Spleen (tissue), 11 donors: Measurements from ENCODE around the gene SNX10. TPM values are rescaled to one million over a fixed set of nuclear protein-coding genes. Genes with fewer than 3 reads are reported as not detected.

Source experiments
- DNase-seq: peaks from one replicate; pipeline ENCODE4 v3.0.0-alpha.2; 2020
- H3K27ac ChIP-seq, 8 donors: fragments of 200-600 bp; sonication (generic) in 7 of 8; 1 replicate in 4 of 8; 2 replicates in 4 of 8; pipeline versions ENCODE4 v1.5.0 to v1.8.0; 2016 to 2021; ENCODE audit warnings: inconsistent platforms in 4 of 8, mild to moderate bottlenecking in 4 of 8, moderate library complexity in 1 of 8
- H3K27me3 ChIP-seq, 7 donors: fragments of 200-600 bp; sonication (generic) in 6 of 7; replicated peaks in 1 of 7; 1 replicate in 4 of 7; 2 replicates in 3 of 7; pipeline versions ENCODE4 v1.5.0 to v1.8.0; 2016 to 2021; ENCODE audit warnings: inconsistent platforms in 3 of 7, mild to moderate bottlenecking in 1 of 7
- H3K36me3 ChIP-seq, 6 donors: fragments of 200-600 bp; sonication (generic) in 5 of 6; 1 replicate in 4 of 6; 2 replicates in 2 of 6; pipeline versions ENCODE4 v1.5.0 to v1.8.0; 2016 to 2021; ENCODE audit warnings: inconsistent platforms in 2 of 6
- H3K4me1 ChIP-seq, 6 donors: fragments of 200-600 bp; sonication (generic) in 5 of 6; 1 replicate in 3 of 6; 2 replicates in 3 of 6; pipeline versions ENCODE4 v1.5.0 to v1.8.0; 2016 to 2021; ENCODE audit warnings: inconsistent platforms in 3 of 6
- H3K4me3 ChIP-seq, 8 donors: fragments of 200-600 bp; sonication (generic) in 7 of 8; 1 replicate in 4 of 8; 2 replicates in 4 of 8; pipeline versions ENCODE4 v1.5.0 to v1.8.0; 2016 to 2021; ENCODE audit warnings: inconsistent platforms in 4 of 8, mild to moderate bottlenecking in 4 of 8, moderate library complexity in 2 of 8
- H3K9me3 ChIP-seq, 8 donors: fragments of 200-600 bp; sonication (generic) in 7 of 8; 1 replicate in 4 of 8; 2 replicates in 4 of 8; pipeline versions ENCODE4 v1.5.0 to v1.8.0; 2016 to 2021; ENCODE audit warnings: inconsistent platforms in 4 of 8
- CTCF ChIP-seq, 11 experiments: fragments of 200-600 bp in 7 of 11; fragments of 450-650 bp in 4 of 11; sonication (generic) in 4 of 11; IDR thresholded peaks in 8 of 11; conservative IDR thresholded peaks in 3 of 11; 1 replicate in 7 of 11; 2 replicates in 4 of 11; pipeline versions ENCODE4 v1.4.0 to v1.8.0; 2016 to 2021; ENCODE audit warnings: antibody characterized with exemption in 11 of 11, inconsistent platforms in 4 of 11, mild to moderate bottlenecking in 1 of 11
- POLR2A ChIP-seq, 3 donors: fragments of 450-650 bp; IDR thresholded peaks; one replicate each; pipeline ENCODE4 v1.5.1; 2017; ENCODE audit warnings: antibody characterized with exemption in 3 of 3, mild to moderate bottlenecking in 1 of 3
- POLR2AphosphoS5 ChIP-seq, 3 donors: sonication (generic); formaldehyde crosslinking; IDR thresholded peaks; one replicate each; pipeline ENCODE4 v1.5.1; 2017; ENCODE audit warnings: antibody characterized with exemption in 3 of 3
- WGBS, 5 donors: extraction: QIAGEN DNeasy Blood & Tissue Kit in 3 of 5; methylation state at CpG; one replicate each; pipeline versions ENCODE4 v1.1.5 to v1.1.7; 2013 to 2018; 5-methylcytosine and 5-hydroxymethylcytosine counted together
- intact Hi-C: fragments of 100-400 bp; cut with DNase I; formaldehyde crosslinking; loops from one replicate; pipeline ENCODE4 v1.15.0; 2023; ENCODE audit warnings: low total_unique reads
- polyA plus RNA-seq, 3 donors: library from polyadenylated mRNA; stranded (reverse); fragments of 200-250 nt; gene quantifications; one replicate each; pipeline ENCODE4 v1.2.1, GENCODE V29; 2013
- total RNA-seq, 7 donors: library from RNA; depleted of rRNA in 3 of 7; stranded (reverse); fragments of >200 nt in 3 of 7; fragmentation: NEBNext Ultra II Directional in 4 of 7; extraction: Animal tissue kit (Norgen Biotek cat#: 25700) in 4 of 7; gene quantifications; one replicate each; pipeline versions ENCODE4 v1.1.0 to v1.2.1, GENCODE V29; 2016 to 2021
- donor health status: healthy with polysubstance abuse.
- donor health status: DM: no; HTN: no; CAD: no; lungs with moderate emphysema.
- donor health status: DM: no; HTN: no; CAD: no.
- donor health status: Bipolar disorder and iron deficiency.
- donor health status: healthy.
- donor health status: DM: no; HTN: no; CAD: no.
- donor health status: DM: yes; HTN: yes; CAD: no.

Gene SNX10
- total and polyA plus RNA-seq, 10 donors = 20.8 to 46.3 (median 38.7) TPM

- no peak overlapping the region for H3K4me3 ChIP-seq
- DNase-seq = no peak
- peaks cover 5 to 63% (median 22%) of the 10 kb centered on the region in 6 donors for H3K4me1 ChIP-seq
- H3K9me3 ChIP-seq = no peaks in the 10 kb centered on the region
- peaks cover 0 to 31% (median 0%) of the 10 kb centered on the region in 6 donors for H3K36me3 ChIP-seq
- no peaks in the 10 kb centered on the region for H3K27me3 ChIP-seq
- 45 to 84% (median 76%) methylated on average over 1 of the region's 1 CpG for WGBS, 5 donors
- intact Hi-C loops = no loop called here
- TF ChIP-seq CTCF (IDR thresholded peaks at IDR 0.05 in 8 of 11, conservative IDR thresholded peaks at IDR 0.05 in 3 of 11) (no peak), POLR2AphosphoS5 (IDR thresholded peaks at IDR 0.05) (no peak), POLR2A (IDR thresholded peaks at IDR 0.05) (no peak)
- no peak overlapping the region for H3K27ac ChIP-seq
Measured at GRCh38 chr7:26321435-26321834, 29.8 kb downstream of the SNX10 start.

- peaks cover 5 to 51% (median 30%) of the 10 kb centered on the region in 6 donors for H3K4me1 ChIP-seq
- H3K27ac ChIP-seq = no peak overlapping the region
- TF ChIP-seq CTCF (IDR thresholded peaks at IDR 0.05 in 8 of 11, conservative IDR thresholded peaks at IDR 0.05 in 3 of 11) = no peak
- peaks cover 0 to 9% (median 0%) of the 10 kb centered on the region in 6 donors for H3K36me3 ChIP-seq
- no peaks in the 10 kb centered on the region for H3K9me3 ChIP-seq
- intact Hi-C loops = no loop called here
- 85 to 96% (median 88%) methylated on average over 3 of the region's 3 CpGs for WGBS, 5 donors
- no peaks in the 10 kb centered on the region for H3K27me3 ChIP-seq
- no peak overlapping the region for H3K4me3 ChIP-seq
- no peak for DNase-seq
Measured at GRCh38 chr7:26326211-26326610, 34.5 kb downstream of the SNX10 start.

- peaks cover 0 to 6% (median 0%) of the 10 kb centered on the region in 6 donors for H3K36me3 ChIP-seq
- TF ChIP-seq POLR2A (IDR thresholded peaks at IDR 0.05) (no peak), CTCF (IDR thresholded peaks at IDR 0.05 in 8 of 11, conservative IDR thresholded peaks at IDR 0.05 in 3 of 11) (no peak)
- H3K27ac ChIP-seq = peak overlapping the region in 7 of 8 donors; percentile 48 to 87 (median 79)
- peaks cover 0 to 5% (median 0%) of the 10 kb centered on the region in 8 donors for H3K9me3 ChIP-seq
- intact Hi-C loops = no loop called here
- no peaks in the 10 kb centered on the region for H3K27me3 ChIP-seq
- peaks cover 5 to 68% (median 34%) of the 10 kb centered on the region in 6 donors for H3K4me1 ChIP-seq
- H3K4me3 ChIP-seq = peak overlapping the region in 1 of 8 donors; percentile 43
- no peak for DNase-seq
- 81 to 92% (median 86%) methylated on average over 7 of the region's 7 CpGs for WGBS, 5 donors
Measured at GRCh38 chr7:26328498-26329390, 37.1 kb downstream of the SNX10 start.

- intact Hi-C loops = no loop called here
- peak; percentile 86 for DNase-seq
- peak overlapping the region in 1 of 8 donors; percentile 43 for H3K4me3 ChIP-seq
- 51 to 65% (median 52%) methylated on average over 12 to 13 of the region's 13 CpGs for WGBS, 5 donors
- TF ChIP-seq CTCF (IDR thresholded peaks at IDR 0.05 in 8 of 11, conservative IDR thresholded peaks at IDR 0.05 in 3 of 11) = peak in 4 of 11 experiments; percentile 18 to 56 (median 39)
- no peak for TF ChIP-seq POLR2A (IDR thresholded peaks at IDR 0.05)
- TF ChIP-seq POLR2AphosphoS5 (IDR thresholded peaks at IDR 0.05) = peak in 2 of 3 donors; percentile 52 to 58
- H3K27ac ChIP-seq = peak overlapping the region in 7 of 8 donors; percentile 54 to 87 (median 79)
- peaks cover 10 to 71% (median 42%) of the 10 kb centered on the region in 6 donors for H3K4me1 ChIP-seq
- H3K36me3 ChIP-seq = no peaks in the 10 kb centered on the region
- no peaks in the 10 kb centered on the region for H3K27me3 ChIP-seq
- H3K9me3 ChIP-seq = peaks cover 0 to 5% (median 0%) of the 10 kb centered on the region in 8 donors
Measured at GRCh38 chr7:26329520-26330255, 38.0 kb downstream of the SNX10 start.
